HUES6 (cell line): ENCODE measurements around the gene TGM2.

Source experiments
- H3K27ac ChIP-seq: 2 replicates; pipeline ENCODE4 v1.7.0; 2013; ENCODE audit warnings: low read depth, mild to moderate bottlenecking, low read length, inconsistent platforms
- H3K27me3 ChIP-seq: 2 replicates; pipeline ENCODE4 v1.6.1; 2013; ENCODE audit warnings: low read length; ENCODE audit not compliant: control insufficient read depth, insufficient read depth
- H3K36me3 ChIP-seq: 2 replicates; pipeline ENCODE4 v1.6.1; 2013; ENCODE audit warnings: low read length; ENCODE audit not compliant: control insufficient read depth, insufficient read depth
- H3K4me1 ChIP-seq: 2 replicates; pipeline ENCODE4 v1.6.1; 2013; ENCODE audit warnings: low read length; ENCODE audit not compliant: control insufficient read depth, insufficient read depth
- H3K4me3 ChIP-seq: 2 replicates; pipeline ENCODE4 v1.5.1; 2013; ENCODE audit warnings: low read depth, low read length
- H3K9ac ChIP-seq: one replicate; pipeline ENCODE4 v1.6.1; 2013; ENCODE audit warnings: mild to moderate bottlenecking, low read length
- H3K9me3 ChIP-seq: 2 replicates; pipeline ENCODE4 v1.6.1; 2013; ENCODE audit warnings: low read depth, low read length; ENCODE audit not compliant: control insufficient read depth, insufficient read depth

TGM2 gene

DNA sequence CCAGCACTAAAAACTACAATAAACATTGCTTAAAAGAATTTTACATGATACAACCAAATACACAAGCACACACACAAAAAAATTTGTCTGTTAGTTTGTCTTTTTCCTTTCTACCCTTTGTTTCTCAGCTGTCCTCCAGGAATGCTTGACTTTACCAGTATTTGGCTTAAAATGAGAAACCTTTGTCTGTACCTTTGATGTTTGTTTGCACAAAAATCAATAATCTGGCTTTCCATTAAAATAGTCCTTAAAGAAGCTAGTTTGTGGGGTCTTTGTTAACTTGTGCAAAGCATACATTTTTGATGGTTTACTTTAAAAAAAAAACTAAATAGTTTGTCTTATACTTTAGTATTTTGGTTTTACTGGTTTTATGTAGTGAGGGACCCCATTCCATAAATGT, 82.2 kb downstream of the TGM2 start:
- Histone ChIP-seq H3K27ac (no peak overlapping the region), H3K27me3 (no peaks in the 10 kb centered on the region), H3K9me3 (peaks cover 3% of the 10 kb centered on the region; the same call in 1 of the 2 replicates), H3K4me1 (no peaks in the 10 kb centered on the region), H3K4me3 (no peak overlapping the region), H3K9ac (no peak overlapping the region), H3K36me3 (peaks cover 42% of the 10 kb centered on the region)

DNA sequence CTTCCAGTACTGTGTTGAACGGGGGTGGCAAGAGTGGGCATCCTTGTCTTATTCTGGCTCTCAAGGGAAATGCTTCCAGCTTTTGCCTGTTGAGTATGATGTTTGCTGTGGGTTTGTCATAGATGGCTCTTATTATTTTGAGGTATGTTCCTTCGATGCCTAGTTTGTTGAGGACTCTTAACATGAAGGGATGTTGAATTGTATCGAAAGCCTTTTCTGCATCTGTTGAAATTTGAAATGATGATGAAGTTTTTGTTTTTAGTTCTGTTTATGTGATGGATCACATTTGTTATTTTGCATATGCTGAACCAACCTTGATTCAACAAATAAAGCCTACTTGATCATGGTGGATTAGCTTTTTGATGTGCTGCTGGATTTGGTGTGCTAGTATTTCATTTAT, 83.5 kb downstream of the TGM2 start:
- H3K27ac ChIP-seq, result no peak overlapping the region
- peaks cover 38% of the 10 kb centered on the region for H3K36me3 ChIP-seq
- no peak overlapping the region for H3K9ac ChIP-seq
- H3K27me3 ChIP-seq, result no peaks in the 10 kb centered on the region
- no peak overlapping the region for H3K4me3 ChIP-seq
- peaks cover 3% of the 10 kb centered on the region; the same call in 1 of the 2 replicates for H3K9me3 ChIP-seq
- no peaks in the 10 kb centered on the region for H3K4me1 ChIP-seq

DNA sequence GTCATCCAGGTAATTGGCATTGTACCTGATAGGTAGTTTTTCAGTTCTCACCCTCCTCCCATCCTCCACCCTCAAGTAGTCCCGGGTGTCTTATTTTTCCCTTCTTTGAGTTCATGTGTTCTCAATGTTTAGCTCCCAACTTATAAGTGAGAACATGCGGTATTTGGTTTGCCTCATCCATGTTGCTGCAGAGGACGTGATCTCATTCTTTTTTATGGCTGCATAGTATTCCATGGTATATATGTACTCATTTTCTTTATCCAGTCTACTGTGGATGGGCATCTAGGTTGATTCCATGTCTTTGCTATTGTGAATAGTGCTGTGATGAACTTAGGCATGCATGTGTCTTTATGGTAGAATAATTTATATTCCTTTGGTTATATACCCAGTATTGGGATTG, 85.7 kb downstream of the TGM2 start:
- Histone ChIP-seq H3K4me1 (no peaks in the 10 kb centered on the region), H3K36me3 (peaks cover 27% of the 10 kb centered on the region), H3K9ac (no peak overlapping the region), H3K27me3 (no peaks in the 10 kb centered on the region), H3K4me3 (no peak overlapping the region), H3K9me3 (peaks cover 3% of the 10 kb centered on the region; the same call in 1 of the 2 replicates), H3K27ac (no peak overlapping the region)

DNA sequence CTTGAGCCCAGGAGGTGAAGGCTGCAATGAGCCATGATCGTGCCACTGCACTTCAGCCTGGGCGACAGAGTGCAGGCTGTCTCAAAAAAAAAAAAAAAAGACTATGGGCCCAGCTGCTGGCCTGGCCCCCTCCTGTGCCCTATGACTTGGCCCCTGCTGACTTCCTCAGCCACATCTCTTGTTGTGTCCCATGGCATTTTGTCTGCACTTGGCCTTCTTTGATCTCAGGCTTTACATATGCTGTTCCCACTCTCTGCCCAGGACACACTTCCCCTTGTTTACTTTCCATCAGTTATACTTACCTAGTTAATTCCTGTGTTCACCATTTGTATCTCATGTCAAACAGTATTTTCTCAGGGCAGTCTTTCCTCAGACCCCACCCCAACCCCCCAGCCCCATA, 87.0 kb downstream of the TGM2 start:
- H3K4me1 ChIP-seq, result peaks cover 7% of the 10 kb centered on the region; the same call in 1 of the 2 replicates
- no peak overlapping the region for H3K27ac ChIP-seq
- no peak overlapping the region for H3K9ac ChIP-seq
- H3K4me3 ChIP-seq, result no peak overlapping the region
- H3K36me3 ChIP-seq, result peaks cover 25% of the 10 kb centered on the region
- H3K27me3 ChIP-seq, result no peaks in the 10 kb centered on the region
- H3K9me3 ChIP-seq, result peaks cover 3% of the 10 kb centered on the region; the same call in 1 of the 2 replicates
